CD8-positive, alpha-beta memory T cell (primary cell): ENCODE results near the gene NCBP3. TPM values are rescaled to one million over a fixed set of nuclear protein-coding genes. Genes with fewer than 3 reads are reported as not detected.

Source experiments
- CTCF ChIA-PET: fragments of 350-600 bp; sonication (Branson Sonifier 250); formaldehyde crosslinking; loops from one replicate; lab custom pipeline; 2021; ENCODE audit warnings: antibody characterized with exemption; lab: Charles Lee
- POLR2A ChIA-PET: fragments of 350-600 bp; sonication (Branson Sonifier 250); formaldehyde crosslinking; loops from one replicate; lab custom pipeline; 2021; ENCODE audit warnings: antibody characterized with exemption; lab: Charles Lee
- DNase-seq, 5 donors: peaks; one replicate each; pipeline versions ENCODE4 v3.0.0 to v3.0.0-alpha.2; 2020 to 2022; ENCODE audit warnings: mixed read lengths in 1 of 5
- H3K27ac ChIP-seq: one replicate; pipeline ENCODE4 v1.7.0; 2013; ENCODE audit warnings: low read depth, mild to moderate bottlenecking, low read length, moderate library complexity
- H3K27me3 ChIP-seq: 2 replicates; pipeline ENCODE4 v1.7.0; 2013; ENCODE audit warnings: low read length, mild to moderate bottlenecking; ENCODE audit not compliant: insufficient read depth, poor library complexity, severe bottlenecking
- H3K36me3 ChIP-seq: 2 replicates; pipeline ENCODE4 v1.7.0; 2013; ENCODE audit warnings: mild to moderate bottlenecking, low read length, moderate library complexity; ENCODE audit not compliant: insufficient read depth
- H3K4me1 ChIP-seq: 2 replicates; pipeline ENCODE4 v1.7.0; 2013; ENCODE audit warnings: mild to moderate bottlenecking, low read length, moderate library complexity; ENCODE audit not compliant: insufficient read depth
- H3K4me3 ChIP-seq: 2 replicates; pipeline ENCODE4 v1.7.0; 2013; ENCODE audit warnings: mild to moderate bottlenecking, low read length
- H3K9me3 ChIP-seq: 2 replicates; pipeline ENCODE4 v1.7.0; 2013; ENCODE audit warnings: mild to moderate bottlenecking, low read length
- H3K27ac Mint-ChIP-seq, 8 donors: one replicate each; pipeline ENCODE4 v1.8.0; 2020 to 2021; ENCODE audit warnings: mixed read lengths in 8 of 8, mild to moderate bottlenecking in 6 of 8, inconsistent platforms in 3 of 8, moderate library complexity in 3 of 8
- H3K27me3 Mint-ChIP-seq, 2 donors: one replicate each; pipeline ENCODE4 v1.8.0; 2020 to 2021; ENCODE audit warnings: mixed read lengths in 2 of 2, mild to moderate bottlenecking in 1 of 2, moderate library complexity in 1 of 2
- H3K36me3 Mint-ChIP-seq, 3 donors: one replicate each; pipeline ENCODE4 v1.8.0; 2020 to 2021; ENCODE audit warnings: mixed read lengths in 3 of 3, inconsistent platforms in 1 of 3, mild to moderate bottlenecking in 1 of 3
- H3K4me1 Mint-ChIP-seq, 3 donors: one replicate each; pipeline ENCODE4 v1.8.0; 2020 to 2021; ENCODE audit warnings: mixed read lengths in 3 of 3, inconsistent platforms in 1 of 3, mild to moderate bottlenecking in 1 of 3
- H3K4me3 Mint-ChIP-seq, 7 donors: one replicate each; pipeline ENCODE4 v1.8.0; 2020 to 2021; ENCODE audit warnings: mixed read lengths in 7 of 7, mild to moderate bottlenecking in 6 of 7, moderate library complexity in 4 of 7, inconsistent platforms in 2 of 7
- H3K9me3 Mint-ChIP-seq, 5 donors: one replicate each; pipeline ENCODE4 v1.8.0; 2020 to 2022; ENCODE audit warnings: mixed read lengths in 5 of 5, mild to moderate bottlenecking in 3 of 5, moderate library complexity in 2 of 5, inconsistent platforms in 1 of 5
- polyA plus RNA-seq: library from polyadenylated mRNA; unstranded; fragments of 300-500 nt; fragmentation: Illumina TruSeq; gene quantifications from one replicate; pipeline ENCODE4 v1.2.3, GENCODE V29; 2021
- total RNA-seq, 2 experiments: library from RNA; stranded (reverse); gene quantifications; one replicate each; pipeline ENCODE4 v1.2.3, GENCODE V29; 2021

NCBP3 gene
- total and polyA plus RNA-seq, 3 experiments from 2014 or later = 18.0 to 42.0 (median 39.9) TPM

DNA sequence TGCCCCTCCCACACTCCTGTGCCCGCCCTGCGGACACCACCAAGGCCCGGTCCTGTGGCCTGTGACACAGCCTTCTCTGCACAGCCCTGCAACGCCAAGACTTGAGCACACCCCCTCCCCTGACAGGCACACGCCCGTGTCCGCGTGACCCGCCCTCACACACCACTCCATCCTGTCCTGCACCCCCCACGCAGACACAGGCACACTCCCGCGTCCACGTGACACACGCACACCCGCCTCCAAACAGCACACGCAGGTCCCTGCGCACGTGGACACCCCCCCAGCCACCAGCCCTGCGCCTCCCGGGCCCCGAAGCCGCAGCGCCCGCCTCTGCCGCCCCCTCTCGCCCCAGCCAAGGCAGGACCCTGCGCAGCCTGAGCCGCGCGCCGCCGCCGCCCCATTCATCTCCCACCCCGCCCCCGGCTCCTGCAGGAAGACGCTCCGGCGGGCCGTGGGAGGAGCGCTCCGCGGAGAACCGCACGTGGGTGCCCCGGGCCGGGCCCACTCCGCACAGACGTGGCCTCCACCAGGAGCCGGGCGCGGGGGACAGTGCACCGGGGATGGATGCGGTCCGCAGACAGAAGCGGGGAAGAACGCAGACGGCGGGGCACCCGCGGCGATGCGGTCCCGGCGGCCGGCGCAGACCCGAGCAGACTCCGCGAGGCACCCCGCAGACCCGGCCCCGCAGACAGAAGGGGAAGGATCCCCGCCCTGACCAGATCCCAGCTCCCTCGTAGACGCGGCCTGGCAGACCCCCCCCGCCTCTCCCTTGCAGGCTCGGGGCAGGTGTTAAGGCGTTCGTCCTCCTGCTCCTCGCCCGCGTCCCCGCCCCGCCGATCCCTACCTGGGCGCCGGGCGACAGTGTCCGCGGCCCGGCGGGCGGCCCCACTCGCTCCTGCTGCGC lies 46.3 kb upstream of the NCBP3 start:
- peaks cover 0 to 2% (median 0%) of the 10 kb centered on the region in 3 donors for H3K36me3 Mint-ChIP-seq
- H3K9me3 Mint-ChIP-seq = no peaks in the 10 kb centered on the region
- Histone ChIP-seq H3K36me3 (no peaks in the 10 kb centered on the region), H3K27me3 (no peaks in the 10 kb centered on the region), H3K27ac (no peak overlapping the region), H3K9me3 (no peaks in the 10 kb centered on the region), H3K4me1 (peaks cover 24% of the 10 kb centered on the region), H3K4me3 (peak overlapping the region; percentile 49)
- DNase-seq = peak; percentile 78 to 89 (median 81)
- ChIA-PET POLR2A (interaction anchor here (1.3 kb wide), 1 partner anchor 73 kb away, joined by 3 read pairs; no protein-coding TSS in a partner anchor), CTCF (interaction anchor here (0.8 kb wide), 1 partner anchor 182 kb away, joined by 3 read pairs; no protein-coding TSS in a partner anchor)
- H3K27ac Mint-ChIP-seq = peak overlapping the region in 7 of 8 donors; percentile 74 to 88 (median 82)
- peaks cover 21 to 36% (median 24%) of the 10 kb centered on the region in 3 donors for H3K4me1 Mint-ChIP-seq
- no peaks in the 10 kb centered on the region for H3K27me3 Mint-ChIP-seq
- peak overlapping the region; percentile 73 to 90 (median 86) for H3K4me3 Mint-ChIP-seq

DNA sequence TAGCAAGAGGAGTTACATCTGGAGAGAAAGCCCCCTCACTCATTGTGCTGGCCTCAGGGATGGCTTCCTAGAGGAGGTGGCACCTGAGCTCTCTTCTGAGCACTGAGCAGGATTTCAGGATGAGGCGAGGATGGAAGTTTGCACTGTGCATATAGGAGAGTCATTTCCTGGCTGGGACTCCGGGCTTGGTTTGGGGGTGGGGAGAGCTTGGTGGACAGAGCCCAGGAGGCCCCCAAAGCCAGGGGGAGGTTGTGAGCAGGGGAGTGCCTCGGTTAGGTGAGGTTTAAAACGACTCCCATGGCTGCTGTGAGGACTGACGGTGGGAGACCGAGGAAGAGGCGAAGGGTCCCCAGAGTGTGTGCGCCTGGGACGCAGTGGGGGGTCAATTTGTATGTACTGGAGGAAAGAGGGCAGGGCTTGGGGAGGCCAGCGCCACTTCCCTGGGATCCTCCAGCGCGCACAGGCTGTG lies 45.6 kb upstream of the NCBP3 start:
- peak overlapping the region; percentile 4 to 91 (median 78) for H3K27ac Mint-ChIP-seq
- H3K4me1 Mint-ChIP-seq = peaks cover 27 to 43% (median 31%) of the 10 kb centered on the region in 3 donors

GRCh38 chr17:3890878-3891219 lies 44.8 kb upstream of the NCBP3 start:
- no peaks in the 10 kb centered on the region for H3K36me3 ChIP-seq
- H3K4me1 ChIP-seq = peaks cover 39% of the 10 kb centered on the region
- Mint-ChIP-seq H3K9me3 (no peaks in the 10 kb centered on the region), H3K36me3 (peaks cover 0 to 2% (median 0%) of the 10 kb centered on the region in 3 donors), H3K27ac (peak overlapping the region in 5 of 8 donors; percentile 11 to 94 (median 74)), H3K4me3 (peak overlapping the region in 4 of 7 donors; percentile 73 to 91 (median 86)), H3K27me3 (no peaks in the 10 kb centered on the region), H3K4me1 (peaks cover 32 to 51% (median 34%) of the 10 kb centered on the region in 3 donors)
- DNase-seq = no peak
- H3K27me3 ChIP-seq = no peaks in the 10 kb centered on the region
- no peaks in the 10 kb centered on the region for H3K9me3 ChIP-seq
- H3K4me3 ChIP-seq = no peak overlapping the region
- ChIA-PET POLR2A (no interaction called here), CTCF (interaction anchor here (1.8 kb wide), 1 partner anchor 27 kb away, joined by 5 read pairs; no protein-coding TSS in a partner anchor)
- no peak overlapping the region for H3K27ac ChIP-seq

More for the DNA sequence above, 45.6 kb upstream of the NCBP3 start:
- Histone ChIP-seq H3K4me1 (peaks cover 31% of the 10 kb centered on the region), H3K4me3 (peak overlapping the region; percentile 49), H3K36me3 (no peaks in the 10 kb centered on the region), H3K9me3 (no peaks in the 10 kb centered on the region), H3K27me3 (no peaks in the 10 kb centered on the region), H3K27ac (no peak overlapping the region)
- no peak for DNase-seq
- H3K36me3 Mint-ChIP-seq = peaks cover 0 to 2% (median 0%) of the 10 kb centered on the region in 3 donors
- H3K9me3 Mint-ChIP-seq = no peaks in the 10 kb centered on the region
- no peaks in the 10 kb centered on the region for H3K27me3 Mint-ChIP-seq
- H3K4me3 Mint-ChIP-seq = peak overlapping the region; percentile 73 to 91 (median 86)
- CTCF ChIA-PET = no interaction called here
- POLR2A ChIA-PET = no interaction called here

DNA sequence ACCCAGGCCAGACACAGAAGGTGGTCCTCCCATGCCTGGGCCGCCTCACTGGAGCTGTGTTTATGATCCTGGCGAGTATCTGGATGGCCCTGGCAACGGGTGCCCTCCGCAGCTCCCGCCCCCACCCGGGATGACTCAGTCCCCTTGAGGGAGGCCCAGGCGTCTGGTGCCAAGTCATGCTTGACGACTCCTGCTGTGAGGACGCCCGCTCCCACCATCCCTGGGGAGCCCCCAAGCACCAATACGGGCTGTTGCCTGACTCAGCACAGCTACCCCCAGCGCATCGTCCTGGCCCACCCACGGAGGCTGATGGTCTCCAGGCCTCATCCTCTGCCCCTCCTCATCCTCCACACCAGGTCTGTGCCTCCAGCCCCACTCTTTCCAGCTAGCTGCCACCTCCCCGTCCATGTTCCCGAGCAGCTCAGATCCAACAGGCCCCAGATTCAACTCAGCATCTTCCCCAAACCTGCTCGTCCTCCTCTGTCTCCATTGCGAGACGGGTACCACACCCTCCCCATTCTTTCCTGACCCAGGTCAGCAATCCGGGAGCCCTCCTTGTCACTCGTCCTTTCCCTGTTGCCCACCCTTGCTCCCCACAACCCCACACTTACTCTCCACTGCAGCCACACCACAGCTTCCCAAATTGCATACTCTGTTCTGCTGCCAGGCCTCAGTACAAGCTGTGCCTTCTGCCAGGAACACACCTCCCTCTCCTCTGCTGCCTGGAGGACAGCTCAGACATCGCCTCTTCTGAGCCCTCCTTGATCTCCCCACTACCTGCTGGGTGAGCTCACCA lies 44.2 kb upstream of the NCBP3 start:
- Histone ChIP-seq H3K27ac (no peak overlapping the region), H3K36me3 (no peaks in the 10 kb centered on the region), H3K4me1 (peaks cover 39% of the 10 kb centered on the region), H3K4me3 (no peak overlapping the region), H3K27me3 (no peaks in the 10 kb centered on the region), H3K9me3 (no peaks in the 10 kb centered on the region)
- no peaks in the 10 kb centered on the region for H3K9me3 Mint-ChIP-seq
- peak overlapping the region in 5 of 8 donors; percentile 11 to 94 (median 74) for H3K27ac Mint-ChIP-seq
- peaks cover 32 to 51% (median 34%) of the 10 kb centered on the region in 3 donors for H3K4me1 Mint-ChIP-seq
- peak overlapping the region in 2 of 7 donors; percentile 24 to 91 for H3K4me3 Mint-ChIP-seq
- H3K27me3 Mint-ChIP-seq = no peaks in the 10 kb centered on the region
- POLR2A ChIA-PET = no interaction called here
- no peak for DNase-seq
- CTCF ChIA-PET = interaction anchor here (1.0 to 1.8 kb wide), 3 partner anchors 24 to 44 kb away, joined by 3 to 6 read pairs (median 5); partner anchors contain the start of gene NCBP3
- peaks cover 0 to 2% (median 0%) of the 10 kb centered on the region in 3 donors for H3K36me3 Mint-ChIP-seq

- no peak for DNase-seq
- Mint-ChIP-seq H3K27me3 (no peaks in the 10 kb centered on the region), H3K27ac (no peak overlapping the region), H3K4me1 (peaks cover 32 to 51% (median 34%) of the 10 kb centered on the region in 3 donors), H3K36me3 (peaks cover 0 to 2% (median 0%) of the 10 kb centered on the region in 3 donors), H3K9me3 (no peaks in the 10 kb centered on the region), H3K4me3 (peak overlapping the region in 3 of 7 donors; percentile 20 to 63 (median 41))
- Histone ChIP-seq H3K4me1 (peaks cover 39% of the 10 kb centered on the region), H3K27me3 (no peaks in the 10 kb centered on the region), H3K36me3 (no peaks in the 10 kb centered on the region), H3K9me3 (no peaks in the 10 kb centered on the region), H3K27ac (no peak overlapping the region), H3K4me3 (no peak overlapping the region)
- ChIA-PET CTCF (interaction anchor here (1.0 to 1.8 kb wide), 3 partner anchors 25 to 44 kb away, joined by 3 to 6 read pairs (median 5); partner anchors contain the start of gene NCBP3), POLR2A (no interaction called here)
Observed at GRCh38 chr17:3889325-3890012, 43.4 kb upstream of the NCBP3 start.

DNA sequence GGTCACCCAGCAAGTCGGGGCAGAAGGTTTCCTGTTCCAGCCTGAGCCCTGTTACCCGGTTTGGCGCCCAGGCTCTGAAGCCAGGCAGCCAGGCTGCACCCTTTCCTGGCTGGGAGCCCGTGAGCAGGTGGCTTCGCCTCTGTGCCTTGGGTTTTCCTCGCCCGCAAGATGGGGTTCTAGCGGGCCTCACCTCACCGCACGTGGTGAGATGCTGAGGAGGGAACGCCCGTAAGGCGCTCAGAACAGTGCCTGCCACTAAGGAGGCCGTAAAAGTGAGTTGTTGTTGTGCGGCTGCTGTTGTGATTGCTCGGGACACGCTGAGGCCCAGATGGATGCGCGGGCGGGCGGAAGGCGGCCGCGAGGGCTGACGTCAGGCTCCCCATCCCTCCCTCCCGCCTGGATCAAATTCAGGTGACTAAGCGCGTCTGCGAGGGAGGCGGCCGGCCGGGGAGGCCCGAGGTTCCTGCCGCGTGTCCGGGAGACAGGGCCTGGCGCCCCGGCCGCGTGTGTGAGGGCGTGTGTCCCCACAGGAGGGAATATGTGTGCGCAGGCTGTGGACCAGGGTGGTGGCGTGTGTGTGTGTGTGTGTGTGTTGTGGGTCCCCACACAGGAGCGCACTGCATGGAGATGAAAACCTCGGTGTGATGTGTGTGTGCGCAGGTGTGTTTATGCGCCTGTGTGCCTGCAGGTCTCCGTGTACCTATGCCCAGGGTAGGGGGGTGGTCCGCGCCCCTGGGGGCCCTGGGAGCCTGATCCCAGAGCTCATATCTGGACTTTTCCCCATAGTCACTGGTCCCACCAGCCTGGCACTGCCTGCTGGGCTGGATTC lies 42.5 kb upstream of the NCBP3 start:
- no peaks in the 10 kb centered on the region for H3K36me3 ChIP-seq
- H3K9me3 ChIP-seq = no peaks in the 10 kb centered on the region
- H3K4me1 ChIP-seq = peaks cover 35% of the 10 kb centered on the region
- Mint-ChIP-seq H3K36me3 (peaks cover 0 to 2% (median 0%) of the 10 kb centered on the region in 3 donors), H3K4me3 (peak overlapping the region in 2 of 7 donors; percentile 27 to 46), H3K9me3 (no peaks in the 10 kb centered on the region), H3K27me3 (no peaks in the 10 kb centered on the region), H3K4me1 (peaks cover 26 to 45% (median 27%) of the 10 kb centered on the region in 3 donors), H3K27ac (peak overlapping the region in 3 of 8 donors; percentile 8 to 57 (median 43))
- no peak overlapping the region for H3K4me3 ChIP-seq
- peak overlapping the region; percentile 43 for H3K27ac ChIP-seq
- no peak for DNase-seq
- POLR2A ChIA-PET = no interaction called here
- CTCF ChIA-PET = no interaction called here
- no peaks in the 10 kb centered on the region for H3K27me3 ChIP-seq
